Measurements from ENCODE around the gene MAST4. TPM values are rescaled to one million over a fixed set of nuclear protein-coding genes. Genes with fewer than 3 reads are reported as not detected.

Gene MAST4
- total and polyA plus RNA-seq, 2 of the 8 experiments (the other 6 are each of a cell fraction or from before 2014, with no cell fraction given) = 1.5 to 2.6 TPM

- TF ChIP-seq, protein P1, sequence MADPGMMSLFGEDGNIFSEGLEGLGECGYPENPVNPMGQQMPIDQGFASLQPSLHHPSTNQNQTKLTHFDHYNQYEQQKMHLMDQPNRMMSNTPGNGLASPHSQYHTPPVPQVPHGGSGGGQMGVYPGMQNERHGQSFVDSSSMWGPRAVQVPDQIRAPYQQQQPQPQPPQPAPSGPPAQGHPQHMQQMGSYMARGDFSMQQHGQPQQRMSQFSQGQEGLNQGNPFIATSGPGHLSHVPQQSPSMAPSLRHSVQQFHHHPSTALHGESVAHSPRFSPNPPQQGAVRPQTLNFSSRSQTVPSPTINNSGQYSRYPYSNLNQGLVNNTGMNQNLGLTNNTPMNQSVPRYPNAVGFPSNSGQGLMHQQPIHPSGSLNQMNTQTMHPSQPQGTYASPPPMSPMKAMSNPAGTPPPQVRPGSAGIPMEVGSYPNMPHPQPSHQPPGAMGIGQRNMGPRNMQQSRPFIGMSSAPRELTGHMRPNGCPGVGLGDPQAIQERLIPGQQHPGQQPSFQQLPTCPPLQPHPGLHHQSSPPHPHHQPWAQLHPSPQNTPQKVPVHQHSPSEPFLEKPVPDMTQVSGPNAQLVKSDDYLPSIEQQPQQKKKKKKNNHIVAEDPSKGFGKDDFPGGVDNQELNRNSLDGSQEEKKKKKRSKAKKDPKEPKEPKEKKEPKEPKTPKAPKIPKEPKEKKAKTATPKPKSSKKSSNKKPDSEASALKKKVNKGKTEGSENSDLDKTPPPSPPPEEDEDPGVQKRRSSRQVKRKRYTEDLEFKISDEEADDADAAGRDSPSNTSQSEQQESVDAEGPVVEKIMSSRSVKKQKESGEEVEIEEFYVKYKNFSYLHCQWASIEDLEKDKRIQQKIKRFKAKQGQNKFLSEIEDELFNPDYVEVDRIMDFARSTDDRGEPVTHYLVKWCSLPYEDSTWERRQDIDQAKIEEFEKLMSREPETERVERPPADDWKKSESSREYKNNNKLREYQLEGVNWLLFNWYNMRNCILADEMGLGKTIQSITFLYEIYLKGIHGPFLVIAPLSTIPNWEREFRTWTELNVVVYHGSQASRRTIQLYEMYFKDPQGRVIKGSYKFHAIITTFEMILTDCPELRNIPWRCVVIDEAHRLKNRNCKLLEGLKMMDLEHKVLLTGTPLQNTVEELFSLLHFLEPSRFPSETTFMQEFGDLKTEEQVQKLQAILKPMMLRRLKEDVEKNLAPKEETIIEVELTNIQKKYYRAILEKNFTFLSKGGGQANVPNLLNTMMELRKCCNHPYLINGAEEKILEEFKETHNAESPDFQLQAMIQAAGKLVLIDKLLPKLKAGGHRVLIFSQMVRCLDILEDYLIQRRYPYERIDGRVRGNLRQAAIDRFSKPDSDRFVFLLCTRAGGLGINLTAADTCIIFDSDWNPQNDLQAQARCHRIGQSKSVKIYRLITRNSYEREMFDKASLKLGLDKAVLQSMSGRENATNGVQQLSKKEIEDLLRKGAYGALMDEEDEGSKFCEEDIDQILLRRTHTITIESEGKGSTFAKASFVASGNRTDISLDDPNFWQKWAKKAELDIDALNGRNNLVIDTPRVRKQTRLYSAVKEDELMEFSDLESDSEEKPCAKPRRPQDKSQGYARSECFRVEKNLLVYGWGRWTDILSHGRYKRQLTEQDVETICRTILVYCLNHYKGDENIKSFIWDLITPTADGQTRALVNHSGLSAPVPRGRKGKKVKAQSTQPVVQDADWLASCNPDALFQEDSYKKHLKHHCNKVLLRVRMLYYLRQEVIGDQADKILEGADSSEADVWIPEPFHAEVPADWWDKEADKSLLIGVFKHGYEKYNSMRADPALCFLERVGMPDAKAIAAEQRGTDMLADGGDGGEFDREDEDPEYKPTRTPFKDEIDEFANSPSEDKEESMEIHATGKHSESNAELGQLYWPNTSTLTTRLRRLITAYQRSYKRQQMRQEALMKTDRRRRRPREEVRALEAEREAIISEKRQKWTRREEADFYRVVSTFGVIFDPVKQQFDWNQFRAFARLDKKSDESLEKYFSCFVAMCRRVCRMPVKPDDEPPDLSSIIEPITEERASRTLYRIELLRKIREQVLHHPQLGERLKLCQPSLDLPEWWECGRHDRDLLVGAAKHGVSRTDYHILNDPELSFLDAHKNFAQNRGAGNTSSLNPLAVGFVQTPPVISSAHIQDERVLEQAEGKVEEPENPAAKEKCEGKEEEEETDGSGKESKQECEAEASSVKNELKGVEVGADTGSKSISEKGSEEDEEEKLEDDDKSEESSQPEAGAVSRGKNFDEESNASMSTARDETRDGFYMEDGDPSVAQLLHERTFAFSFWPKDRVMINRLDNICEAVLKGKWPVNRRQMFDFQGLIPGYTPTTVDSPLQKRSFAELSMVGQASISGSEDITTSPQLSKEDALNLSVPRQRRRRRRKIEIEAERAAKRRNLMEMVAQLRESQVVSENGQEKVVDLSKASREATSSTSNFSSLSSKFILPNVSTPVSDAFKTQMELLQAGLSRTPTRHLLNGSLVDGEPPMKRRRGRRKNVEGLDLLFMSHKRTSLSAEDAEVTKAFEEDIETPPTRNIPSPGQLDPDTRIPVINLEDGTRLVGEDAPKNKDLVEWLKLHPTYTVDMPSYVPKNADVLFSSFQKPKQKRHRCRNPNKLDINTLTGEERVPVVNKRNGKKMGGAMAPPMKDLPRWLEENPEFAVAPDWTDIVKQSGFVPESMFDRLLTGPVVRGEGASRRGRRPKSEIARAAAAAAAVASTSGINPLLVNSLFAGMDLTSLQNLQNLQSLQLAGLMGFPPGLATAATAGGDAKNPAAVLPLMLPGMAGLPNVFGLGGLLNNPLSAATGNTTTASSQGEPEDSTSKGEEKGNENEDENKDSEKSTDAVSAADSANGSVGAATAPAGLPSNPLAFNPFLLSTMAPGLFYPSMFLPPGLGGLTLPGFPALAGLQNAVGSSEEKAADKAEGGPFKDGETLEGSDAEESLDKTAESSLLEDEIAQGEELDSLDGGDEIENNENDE (IDR thresholded peaks at IDR 0.05; ENCODE audit: insufficient replicate concordance, low read length) = no peak
- TF ChIP-seq BRCA1 (IDR thresholded peaks at IDR 0.05; ENCODE audit: low read depth, low read length) = no peak
- TF ChIP-seq, protein P2, sequence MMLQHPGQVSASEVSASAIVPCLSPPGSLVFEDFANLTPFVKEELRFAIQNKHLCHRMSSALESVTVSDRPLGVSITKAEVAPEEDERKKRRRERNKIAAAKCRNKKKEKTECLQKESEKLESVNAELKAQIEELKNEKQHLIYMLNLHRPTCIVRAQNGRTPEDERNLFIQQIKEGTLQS (IDR thresholded peaks at IDR 0.05; ENCODE audit: insufficient read depth, low read depth, low read length) = no peak
- TF ChIP-seq EP300 (IDR thresholded peaks at IDR 0.05; ENCODE audit: borderline replicate concordance in 1 of 2, low read depth in 2 of 2, low read length in 2 of 2) = no peak
- no peak for TF ChIP-seq NRF1 (IDR thresholded peaks at IDR 0.05; ENCODE audit: low read depth, low read length)
- TF ChIP-seq RBBP5 (IDR thresholded peaks at IDR 0.05; ENCODE audit: borderline replicate concordance, low read depth, low read length) = no peak
- no peak for TF ChIP-seq JUND (IDR thresholded peaks at IDR 0.05; ENCODE audit: low read length)
- no peak for TF ChIP-seq RNF2 (IDR thresholded peaks at IDR 0.05; ENCODE audit: borderline replicate concordance, low read depth, low read length, missing control alignments, poor library complexity, severe bottlenecking)
- no peak for TF ChIP-seq CHD1 (IDR thresholded peaks at IDR 0.05; ENCODE audit: low read depth, low read length)
- TF ChIP-seq TAF7 (optimal IDR thresholded peaks at IDR 0.05; ENCODE audit: borderline replicate concordance, low read depth, low read length) = no peak
Observed at GRCh38 chr5:66993882-66994281, 397.7 kb downstream of the MAST4 start (continued).

Data from H1 (cell line).